ENCODE measurements around the gene HK3.

- no peak for TF ChIP-seq CTCF (IDR thresholded peaks at IDR 0.05; ENCODE audit: low read length)
- no peak for TF ChIP-seq EZH2phosphoT487 (IDR thresholded peaks at IDR 0.05; ENCODE audit: low read length)
These were observed 61.4 kb downstream of the HK3 start for GRCh38 chr5:176837707-176838115.

All from MM.1S (cell line).